Loucy (cell line): Measurements from ENCODE around the gene SMTN.

Experiments used
- CTCF ChIP-seq: fragments of 200-600 bp; sonication (generic); conservative IDR thresholded peaks from 2 replicates; pipeline ENCODE4 v1.5.1; 2014; ENCODE audit warnings: mild to moderate bottlenecking, antibody characterized with exemption, low read length
- EZH2phosphoT487 ChIP-seq: fragments of 200-600 bp; IDR thresholded peaks from 2 replicates; pipeline ENCODE4 v1.6.1; 2018; ENCODE audit warnings: antibody characterized with exemption, mild to moderate bottlenecking, moderate library complexity, borderline replicate concordance

GRCh38 chr22:31120230-31120629 lies 39.1 kb downstream of the SMTN start:
- TF ChIP-seq CTCF (no peak), EZH2phosphoT487 (no peak)
